Esophagus squamous epithelium (tissue), 4 donors: Measurements from ENCODE around the gene S100A7.

ENCODE experiments used
- POLR2A ChIP-seq, 4 donors: fragments of 450-650 bp; IDR thresholded peaks; one replicate each; pipeline ENCODE4 v1.6.1; 2017; ENCODE audit warnings: antibody characterized with exemption in 4 of 4, mild to moderate bottlenecking in 4 of 4, moderate library complexity in 3 of 4
- TF ChIP-seq, protein P1 (sequence below), 6 experiments: fragments of 450-650 bp in 4 of 6; fragments of 200-600 bp in 2 of 6; sonication (generic) in 2 of 6; IDR thresholded peaks; one replicate each; pipeline ENCODE4 v1.5.1; 2016 to 2019; ENCODE audit warnings: antibody characterized with exemption in 6 of 6, mild to moderate bottlenecking in 4 of 6, moderate library complexity in 4 of 6

DNA sequence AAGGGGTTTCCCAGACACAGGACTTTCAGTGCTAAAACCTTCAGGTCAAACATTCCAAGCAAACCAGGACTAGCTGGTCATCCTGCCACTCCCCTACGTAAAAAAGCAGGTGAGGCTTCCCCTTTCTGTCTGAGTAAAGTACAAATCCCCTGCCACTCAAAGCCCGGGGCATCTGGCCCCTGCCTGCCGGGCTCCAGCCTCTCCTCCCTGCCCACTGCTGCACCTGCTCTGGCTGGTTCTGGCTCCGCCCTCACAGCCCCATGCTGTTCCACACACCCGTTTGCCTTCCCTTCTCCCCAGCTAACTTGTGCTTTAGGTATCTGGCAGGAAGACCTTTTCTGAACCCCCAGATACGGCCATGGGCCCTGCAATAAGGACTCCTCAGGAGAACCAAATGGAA, 23.3 kb upstream of the S100A7 start:
- TF ChIP-seq, protein P1, sequence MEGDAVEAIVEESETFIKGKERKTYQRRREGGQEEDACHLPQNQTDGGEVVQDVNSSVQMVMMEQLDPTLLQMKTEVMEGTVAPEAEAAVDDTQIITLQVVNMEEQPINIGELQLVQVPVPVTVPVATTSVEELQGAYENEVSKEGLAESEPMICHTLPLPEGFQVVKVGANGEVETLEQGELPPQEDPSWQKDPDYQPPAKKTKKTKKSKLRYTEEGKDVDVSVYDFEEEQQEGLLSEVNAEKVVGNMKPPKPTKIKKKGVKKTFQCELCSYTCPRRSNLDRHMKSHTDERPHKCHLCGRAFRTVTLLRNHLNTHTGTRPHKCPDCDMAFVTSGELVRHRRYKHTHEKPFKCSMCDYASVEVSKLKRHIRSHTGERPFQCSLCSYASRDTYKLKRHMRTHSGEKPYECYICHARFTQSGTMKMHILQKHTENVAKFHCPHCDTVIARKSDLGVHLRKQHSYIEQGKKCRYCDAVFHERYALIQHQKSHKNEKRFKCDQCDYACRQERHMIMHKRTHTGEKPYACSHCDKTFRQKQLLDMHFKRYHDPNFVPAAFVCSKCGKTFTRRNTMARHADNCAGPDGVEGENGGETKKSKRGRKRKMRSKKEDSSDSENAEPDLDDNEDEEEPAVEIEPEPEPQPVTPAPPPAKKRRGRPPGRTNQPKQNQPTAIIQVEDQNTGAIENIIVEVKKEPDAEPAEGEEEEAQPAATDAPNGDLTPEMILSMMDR (IDR thresholded peaks at IDR 0.05): no peak
- no peak for TF ChIP-seq POLR2A (IDR thresholded peaks at IDR 0.05)
